WTC11 (cell line): ENCODE measurements around the gene NDUFB10. TPM values are rescaled to one million over a fixed set of nuclear protein-coding genes. Genes with fewer than 3 reads are reported as not detected.

Experiments
- ATAC-seq: fragments of 200-7000 bp; cut with Tn5 transposase; 2 replicates; pipeline ENCODE4 v1.10.0; 2021; ENCODE audit warnings: mild to moderate bottlenecking, moderate library complexity
- CTCF ChIA-PET: fragments of 300-600 bp; sonication (Branson Sonifier 250); formaldehyde crosslinking; loops from one replicate; lab custom pipeline; 2021; ENCODE audit warnings: antibody characterized with exemption; lab: Charles Lee
- POLR2A ChIA-PET: fragments of 350-600 bp; sonication (Branson Sonifier 250); formaldehyde crosslinking; loops from one replicate; lab custom pipeline; 2021; ENCODE audit warnings: antibody characterized with exemption; lab: Charles Lee
- DNase-seq: peaks from one replicate; pipeline ENCODE4 v3.0.0; 2021; ENCODE audit warnings: low spot score
- H3K27ac Mint-ChIP-seq: 2 replicates; pipeline ENCODE4 v1.8.0; 2021; ENCODE audit warnings: mixed read lengths
- H3K27me3 Mint-ChIP-seq: 2 replicates; pipeline ENCODE4 v1.8.0; 2021; ENCODE audit warnings: low read depth, mild to moderate bottlenecking, moderate library complexity, mixed read lengths
- H3K36me3 Mint-ChIP-seq: 2 replicates; pipeline ENCODE4 v1.8.0; 2021; ENCODE audit warnings: mixed read lengths
- H3K4me1 Mint-ChIP-seq: 2 replicates; pipeline ENCODE4 v1.8.0; 2022; ENCODE audit warnings: mixed read lengths
- H3K4me3 Mint-ChIP-seq: 2 replicates; pipeline ENCODE4 v1.8.0; 2021; ENCODE audit warnings: mild to moderate bottlenecking, moderate library complexity, mixed read lengths
- H3K9me3 Mint-ChIP-seq: 2 replicates; pipeline ENCODE4 v1.8.0; 2021; ENCODE audit warnings: mixed read lengths
- ATF1 ChIP-seq: sonication (generic); formaldehyde crosslinking; IDR thresholded peaks from 2 replicates; pipeline ENCODE4 v1.8.1; 2023; ENCODE audit warnings: mild to moderate bottlenecking, moderate library complexity, missing genetic modification reagents
- CBFB ChIP-seq: sonication (generic); formaldehyde crosslinking; IDR thresholded peaks from 2 replicates; pipeline ENCODE4 v1.8.1; 2022; ENCODE audit warnings: mild to moderate bottlenecking, low read depth, missing genetic modification reagents
- CREM ChIP-seq: sonication (generic); formaldehyde crosslinking; IDR thresholded peaks from 2 replicates; pipeline ENCODE4 v1.8.1; 2022; ENCODE audit warnings: mild to moderate bottlenecking, missing genetic modification reagents, moderate library complexity
- FOXJ3 ChIP-seq: sonication (generic); formaldehyde crosslinking; IDR thresholded peaks from 2 replicates; pipeline ENCODE4 v1.9.0; 2021; ENCODE audit warnings: missing genetic modification reagents, mild to moderate bottlenecking, borderline replicate concordance
- HMGA2 ChIP-seq: fragments of 250-450 bp; sonication (Bioruptor Pico); IDR thresholded peaks from 2 replicates; pipeline ENCODE4 v1.4.0; 2021; ENCODE audit warnings: mild to moderate bottlenecking, moderate library complexity
- KAT7 ChIP-seq: sonication (generic); formaldehyde crosslinking; IDR thresholded peaks from 2 replicates; pipeline ENCODE4 v1.8.1; 2023; ENCODE audit warnings: missing genetic modification reagents, mild to moderate bottlenecking, borderline replicate concordance
- MYBL2 ChIP-seq: sonication (generic); formaldehyde crosslinking; IDR thresholded peaks from 2 replicates; pipeline ENCODE4 v1.8.1; 2023; ENCODE audit warnings: mild to moderate bottlenecking, moderate library complexity, missing genetic modification reagents
- NFATC4 ChIP-seq: fragments of 250-450 bp; sonication (Bioruptor Pico); IDR thresholded peaks from 2 replicates; pipeline ENCODE4 v1.9.0; 2021; ENCODE audit warnings: mild to moderate bottlenecking
- NFYB ChIP-seq: sonication (generic); formaldehyde crosslinking; conservative IDR thresholded peaks from 2 replicates; pipeline ENCODE4 v1.8.0; 2022; ENCODE audit warnings: low read depth, missing genetic modification reagents
- NR1H2 ChIP-seq: sonication (generic); formaldehyde crosslinking; IDR thresholded peaks from 2 replicates; pipeline ENCODE4 v1.9.0; 2021; ENCODE audit warnings: mild to moderate bottlenecking, moderate library complexity, missing genetic modification reagents
- NR3C1 ChIP-seq: sonication (generic); formaldehyde crosslinking; conservative IDR thresholded peaks from 2 replicates; pipeline ENCODE4 v1.8.1; 2023; ENCODE audit warnings: low read depth, mild to moderate bottlenecking, missing genetic modification reagents
- OVOL2 ChIP-seq: fragments of 250-450 bp; sonication (Bioruptor Pico); IDR thresholded peaks from 2 replicates; pipeline ENCODE4 v1.9.0; 2021; ENCODE audit warnings: mild to moderate bottlenecking, borderline replicate concordance
- SMAD3 ChIP-seq: sonication (generic); formaldehyde crosslinking; IDR thresholded peaks from 2 replicates; pipeline ENCODE4 v1.8.0; 2022; ENCODE audit warnings: missing genetic modification reagents, mild to moderate bottlenecking, borderline replicate concordance
- SP1 ChIP-seq: sonication (generic); formaldehyde crosslinking; conservative IDR thresholded peaks from 2 replicates; pipeline ENCODE4 v1.8.1; 2022; ENCODE audit warnings: missing genetic modification reagents
- TP53 ChIP-seq: sonication (generic); formaldehyde crosslinking; IDR thresholded peaks from 2 replicates; pipeline ENCODE4 v1.8.1; 2023; ENCODE audit warnings: mild to moderate bottlenecking, missing genetic modification reagents
- ZNF121 ChIP-seq: sonication (generic); formaldehyde crosslinking; IDR thresholded peaks from 2 replicates; pipeline ENCODE4 v1.8.0; 2023; ENCODE audit warnings: missing genetic modification reagents
- ZNF138 ChIP-seq: sonication (generic); formaldehyde crosslinking; conservative IDR thresholded peaks from 2 replicates; pipeline ENCODE4 v1.8.1; 2022; ENCODE audit warnings: mild to moderate bottlenecking, moderate library complexity, missing genetic modification reagents
- ZNF263 ChIP-seq: sonication (generic); formaldehyde crosslinking; IDR thresholded peaks from 2 replicates; pipeline ENCODE4 v1.8.1; 2022; ENCODE audit warnings: low read depth, mild to moderate bottlenecking, moderate library complexity, missing genetic modification reagents
- ZNF317 ChIP-seq: sonication (generic); formaldehyde crosslinking; IDR thresholded peaks from 2 replicates; pipeline ENCODE4 v1.8.1; 2023; ENCODE audit warnings: low read depth, mild to moderate bottlenecking, moderate library complexity, missing genetic modification reagents, borderline replicate concordance
- ZNF671 ChIP-seq: fragments of 250-450 bp; sonication (Bioruptor Pico); IDR thresholded peaks from 2 replicates; pipeline ENCODE4 v1.8.0; 2021; ENCODE audit warnings: mild to moderate bottlenecking
- total RNA-seq: library from RNA; stranded (reverse); gene quantifications from 3 replicates; pipeline ENCODE4 v1.2.3, GENCODE V29; 2021
- TF ChIP-seq, protein P1 (sequence below): sonication (generic); formaldehyde crosslinking; IDR thresholded peaks from 2 replicates; pipeline ENCODE4 v1.8.0; 2022; ENCODE audit warnings: mild to moderate bottlenecking, missing genetic modification reagents
- TF ChIP-seq, protein P2 (sequence below): sonication (generic); formaldehyde crosslinking; IDR thresholded peaks from 2 replicates; pipeline ENCODE4 v1.8.0; 2023; ENCODE audit warnings: missing genetic modification reagents
- TF ChIP-seq, protein P3 (sequence below): sonication (generic); formaldehyde crosslinking; IDR thresholded peaks from 2 replicates; pipeline ENCODE4 v1.8.0; 2022; ENCODE audit warnings: missing genetic modification reagents
- TF ChIP-seq, protein P4 (sequence below): sonication (generic); formaldehyde crosslinking; conservative IDR thresholded peaks from 2 replicates; pipeline ENCODE4 v1.8.1; 2022; ENCODE audit warnings: mild to moderate bottlenecking, missing genetic modification reagents
- TF ChIP-seq, protein P5 (sequence below): sonication (generic); formaldehyde crosslinking; IDR thresholded peaks from 2 replicates; pipeline ENCODE4 v1.8.1; 2022; ENCODE audit warnings: mild to moderate bottlenecking, missing genetic modification reagents, moderate library complexity, borderline replicate concordance
- TF ChIP-seq, protein P6 (sequence below): sonication (generic); formaldehyde crosslinking; IDR thresholded peaks from 2 replicates; pipeline ENCODE4 v1.8.0; 2022; ENCODE audit warnings: mild to moderate bottlenecking, missing genetic modification reagents
- TF ChIP-seq, protein P7 (sequence below): sonication (generic); formaldehyde crosslinking; IDR thresholded peaks from 2 replicates; pipeline ENCODE4 v1.8.1; 2023; ENCODE audit warnings: mild to moderate bottlenecking, missing genetic modification reagents, moderate library complexity

The NDUFB10 gene
- total RNA-seq, 1 experiment from 2014 or later: 228 TPM

DNA sequence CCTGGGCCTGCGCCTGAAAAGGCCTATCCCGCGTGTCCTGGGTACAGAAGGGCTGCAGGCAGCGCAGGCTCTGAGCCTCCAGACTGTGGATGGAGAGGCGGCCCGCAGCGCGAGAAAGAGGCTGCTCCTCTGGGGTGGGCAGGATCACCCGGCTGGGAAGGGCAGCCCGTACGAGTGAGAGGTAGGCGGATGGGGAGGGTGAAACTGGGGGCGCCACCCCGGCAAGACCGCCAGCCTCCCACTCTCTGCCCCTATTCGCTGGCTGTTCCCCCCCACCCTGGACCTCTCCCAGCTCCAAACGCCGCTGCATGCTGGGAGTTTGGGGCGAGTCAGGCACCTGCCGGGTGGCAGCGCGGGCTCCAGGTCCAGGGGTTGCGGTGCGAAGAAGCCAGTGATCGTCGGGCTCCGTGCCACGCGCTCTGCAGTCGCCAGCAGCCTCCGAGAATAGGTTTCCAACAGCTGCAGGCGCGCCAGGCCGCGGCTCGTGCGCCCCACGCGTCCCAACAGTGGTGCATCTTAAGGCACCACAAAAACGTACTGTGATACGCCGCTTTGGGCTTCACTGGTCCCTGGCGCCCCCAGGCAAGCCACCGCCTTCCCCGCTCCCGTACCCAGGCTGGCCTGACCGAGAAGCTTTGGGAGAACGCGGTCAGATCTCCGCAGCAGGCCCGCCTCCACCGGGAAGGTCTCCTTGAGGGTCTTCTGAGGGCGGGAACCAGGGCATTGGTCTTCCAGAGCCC, 20.9 kb downstream of the NDUFB10 start (continued):
- TF ChIP-seq ZNF121 (CRISPR knock-in tag): no peak
- TF ChIP-seq FOXJ3: no peak; the same call in 1 of the 2 replicates
- no peak for TF ChIP-seq NR3C1 (CRISPR knock-in tag)
- TF ChIP-seq ZNF671 (CRISPR knock-in tag): no peak
- TF ChIP-seq CREM (CRISPR knock-in tag): no peak
- TF ChIP-seq NR1H2: no peak
- TF ChIP-seq, protein P1, sequence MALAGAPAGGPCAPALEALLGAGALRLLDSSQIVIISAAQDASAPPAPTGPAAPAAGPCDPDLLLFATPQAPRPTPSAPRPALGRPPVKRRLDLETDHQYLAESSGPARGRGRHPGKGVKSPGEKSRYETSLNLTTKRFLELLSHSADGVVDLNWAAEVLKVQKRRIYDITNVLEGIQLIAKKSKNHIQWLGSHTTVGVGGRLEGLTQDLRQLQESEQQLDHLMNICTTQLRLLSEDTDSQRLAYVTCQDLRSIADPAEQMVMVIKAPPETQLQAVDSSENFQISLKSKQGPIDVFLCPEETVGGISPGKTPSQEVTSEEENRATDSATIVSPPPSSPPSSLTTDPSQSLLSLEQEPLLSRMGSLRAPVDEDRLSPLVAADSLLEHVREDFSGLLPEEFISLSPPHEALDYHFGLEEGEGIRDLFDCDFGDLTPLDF (CRISPR knock-in tag): no peak
- no peak for TF ChIP-seq ZNF263 (CRISPR knock-in tag)
- TF ChIP-seq NFATC4 (CRISPR knock-in tag): no peak
- no peak for TF ChIP-seq ZNF138
- no peak for TF ChIP-seq ATF1 (CRISPR knock-in tag)
- TF ChIP-seq, protein P2, sequence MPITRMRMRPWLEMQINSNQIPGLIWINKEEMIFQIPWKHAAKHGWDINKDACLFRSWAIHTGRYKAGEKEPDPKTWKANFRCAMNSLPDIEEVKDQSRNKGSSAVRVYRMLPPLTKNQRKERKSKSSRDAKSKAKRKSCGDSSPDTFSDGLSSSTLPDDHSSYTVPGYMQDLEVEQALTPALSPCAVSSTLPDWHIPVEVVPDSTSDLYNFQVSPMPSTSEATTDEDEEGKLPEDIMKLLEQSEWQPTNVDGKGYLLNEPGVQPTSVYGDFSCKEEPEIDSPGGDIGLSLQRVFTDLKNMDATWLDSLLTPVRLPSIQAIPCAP (CRISPR knock-in tag): no peak; the same call in 1 of the 2 replicates
- TF ChIP-seq, protein P3, sequence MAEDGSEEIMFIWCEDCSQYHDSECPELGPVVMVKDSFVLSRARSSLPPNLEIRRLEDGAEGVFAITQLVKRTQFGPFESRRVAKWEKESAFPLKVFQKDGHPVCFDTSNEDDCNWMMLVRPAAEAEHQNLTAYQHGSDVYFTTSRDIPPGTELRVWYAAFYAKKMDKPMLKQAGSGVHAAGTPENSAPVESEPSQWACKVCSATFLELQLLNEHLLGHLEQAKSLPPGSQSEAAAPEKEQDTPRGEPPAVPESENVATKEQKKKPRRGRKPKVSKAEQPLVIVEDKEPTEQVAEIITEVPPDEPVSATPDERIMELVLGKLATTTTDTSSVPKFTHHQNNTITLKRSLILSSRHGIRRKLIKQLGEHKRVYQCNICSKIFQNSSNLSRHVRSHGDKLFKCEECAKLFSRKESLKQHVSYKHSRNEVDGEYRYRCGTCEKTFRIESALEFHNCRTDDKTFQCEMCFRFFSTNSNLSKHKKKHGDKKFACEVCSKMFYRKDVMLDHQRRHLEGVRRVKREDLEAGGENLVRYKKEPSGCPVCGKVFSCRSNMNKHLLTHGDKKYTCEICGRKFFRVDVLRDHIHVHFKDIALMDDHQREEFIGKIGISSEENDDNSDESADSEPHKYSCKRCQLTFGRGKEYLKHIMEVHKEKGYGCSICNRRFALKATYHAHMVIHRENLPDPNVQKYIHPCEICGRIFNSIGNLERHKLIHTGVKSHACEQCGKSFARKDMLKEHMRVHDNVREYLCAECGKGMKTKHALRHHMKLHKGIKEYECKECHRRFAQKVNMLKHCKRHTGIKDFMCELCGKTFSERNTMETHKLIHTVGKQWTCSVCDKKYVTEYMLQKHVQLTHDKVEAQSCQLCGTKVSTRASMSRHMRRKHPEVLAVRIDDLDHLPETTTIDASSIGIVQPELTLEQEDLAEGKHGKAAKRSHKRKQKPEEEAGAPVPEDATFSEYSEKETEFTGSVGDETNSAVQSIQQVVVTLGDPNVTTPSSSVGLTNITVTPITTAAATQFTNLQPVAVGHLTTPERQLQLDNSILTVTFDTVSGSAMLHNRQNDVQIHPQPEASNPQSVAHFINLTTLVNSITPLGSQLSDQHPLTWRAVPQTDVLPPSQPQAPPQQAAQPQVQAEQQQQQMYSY (CRISPR knock-in tag): no peak
- no peak for TF ChIP-seq SMAD3 (CRISPR knock-in tag)
- TF ChIP-seq SP1 (CRISPR knock-in tag): 0 out of 2 replicates have a peak, but pooled peaks have one; percentile 4
- TF ChIP-seq CBFB (CRISPR knock-in tag): no peak
- TF ChIP-seq, protein P4, sequence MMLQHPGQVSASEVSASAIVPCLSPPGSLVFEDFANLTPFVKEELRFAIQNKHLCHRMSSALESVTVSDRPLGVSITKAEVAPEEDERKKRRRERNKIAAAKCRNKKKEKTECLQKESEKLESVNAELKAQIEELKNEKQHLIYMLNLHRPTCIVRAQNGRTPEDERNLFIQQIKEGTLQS (CRISPR knock-in tag): no peak
- TF ChIP-seq, all 79 proteins: peak for 10

DNA sequence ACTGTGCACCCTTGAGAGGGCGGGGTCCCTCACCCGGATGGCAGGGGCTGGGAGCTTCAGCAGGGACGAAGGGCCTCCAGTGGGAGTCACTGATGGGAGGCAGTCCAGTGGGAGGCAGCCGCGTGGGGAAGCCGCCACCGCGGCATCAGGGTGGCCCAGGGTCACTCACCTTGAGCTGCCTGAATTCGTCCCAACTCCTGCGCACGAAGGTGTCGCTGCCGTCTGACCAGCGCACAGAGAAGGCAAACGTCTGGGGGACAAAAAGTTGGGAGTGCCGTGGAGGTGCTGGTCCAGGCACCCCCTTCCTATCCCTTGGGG, 21.4 kb downstream of the NDUFB10 start:
- Mint-ChIP-seq H3K27ac (no peak overlapping the region), H3K4me1 (peaks cover 27% of the 10 kb centered on the region), H3K4me3 (peak overlapping the region; percentile 64), H3K27me3 (peaks cover 39% of the 10 kb centered on the region), H3K36me3 (peaks cover 5% of the 10 kb centered on the region), H3K9me3 (no peaks in the 10 kb centered on the region)
- ATAC-seq (no peak), DNase-seq (no peak)
- ChIA-PET POLR2A (interaction anchor here (0.8 to 3.0 kb wide), 7 partner anchors 17 to 207 kb away, joined by 3 to 20 read pairs (median 4); partner anchors contain the start of genes MSRB1 and RPS2), CTCF (interaction anchor here (0.5 to 4.4 kb wide), 8 partner anchors 16 to 1843 kb away, joined by 3 to 19 read pairs (median 4); partner anchors contain the start of genes NUBP2, RPS2 and SPSB3)
- no peak for TF ChIP-seq TP53
- TF ChIP-seq, protein P2 (CRISPR knock-in tag): no peak
- TF ChIP-seq, protein P5, sequence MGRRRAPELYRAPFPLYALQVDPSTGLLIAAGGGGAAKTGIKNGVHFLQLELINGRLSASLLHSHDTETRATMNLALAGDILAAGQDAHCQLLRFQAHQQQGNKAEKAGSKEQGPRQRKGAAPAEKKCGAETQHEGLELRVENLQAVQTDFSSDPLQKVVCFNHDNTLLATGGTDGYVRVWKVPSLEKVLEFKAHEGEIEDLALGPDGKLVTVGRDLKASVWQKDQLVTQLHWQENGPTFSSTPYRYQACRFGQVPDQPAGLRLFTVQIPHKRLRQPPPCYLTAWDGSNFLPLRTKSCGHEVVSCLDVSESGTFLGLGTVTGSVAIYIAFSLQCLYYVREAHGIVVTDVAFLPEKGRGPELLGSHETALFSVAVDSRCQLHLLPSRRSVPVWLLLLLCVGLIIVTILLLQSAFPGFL (CRISPR knock-in tag): no peak
- no peak for TF ChIP-seq HMGA2 (CRISPR knock-in tag)
- TF ChIP-seq ZNF121 (CRISPR knock-in tag): no peak
- TF ChIP-seq OVOL2 (CRISPR knock-in tag): no peak
- TF ChIP-seq NFYB (CRISPR knock-in tag): no peak
- TF ChIP-seq, protein P6, sequence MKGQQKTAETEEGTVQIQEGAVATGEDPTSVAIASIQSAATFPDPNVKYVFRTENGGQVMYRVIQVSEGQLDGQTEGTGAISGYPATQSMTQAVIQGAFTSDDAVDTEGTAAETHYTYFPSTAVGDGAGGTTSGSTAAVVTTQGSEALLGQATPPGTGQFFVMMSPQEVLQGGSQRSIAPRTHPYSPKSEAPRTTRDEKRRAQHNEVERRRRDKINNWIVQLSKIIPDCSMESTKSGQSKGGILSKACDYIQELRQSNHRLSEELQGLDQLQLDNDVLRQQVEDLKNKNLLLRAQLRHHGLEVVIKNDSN: no peak
- no peak for TF ChIP-seq KAT7
- TF ChIP-seq, protein P7, sequence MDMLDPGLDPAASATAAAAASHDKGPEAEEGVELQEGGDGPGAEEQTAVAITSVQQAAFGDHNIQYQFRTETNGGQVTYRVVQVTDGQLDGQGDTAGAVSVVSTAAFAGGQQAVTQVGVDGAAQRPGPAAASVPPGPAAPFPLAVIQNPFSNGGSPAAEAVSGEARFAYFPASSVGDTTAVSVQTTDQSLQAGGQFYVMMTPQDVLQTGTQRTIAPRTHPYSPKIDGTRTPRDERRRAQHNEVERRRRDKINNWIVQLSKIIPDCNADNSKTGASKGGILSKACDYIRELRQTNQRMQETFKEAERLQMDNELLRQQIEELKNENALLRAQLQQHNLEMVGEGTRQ: no peak
- no peak for TF ChIP-seq ZNF317 (CRISPR knock-in tag)
- no peak for TF ChIP-seq MYBL2 (CRISPR knock-in tag)
- TF ChIP-seq NR1H2: no peak
- TF ChIP-seq SP1 (CRISPR knock-in tag): no peak
